WERI-Rb-1 (cell line): ENCODE measurements around the gene IFNL1.

ENCODE experiments used
- DNase-seq: peaks from one replicate; pipeline ENCODE4 v3.0.0-alpha.2; 2020
- H3K27ac ChIP-seq: fragments of 250-450 bp; sonication (Bioruptor Pico); 2 replicates; pipeline ENCODE4 v1.5.1; 2020; ENCODE audit warnings: mild to moderate bottlenecking, moderate library complexity
- H3K27me3 ChIP-seq: fragments of 250-450 bp; sonication (Bioruptor Pico); 2 replicates; pipeline ENCODE4 v1.5.1; 2021; ENCODE audit warnings: mild to moderate bottlenecking, low read depth, moderate library complexity; ENCODE audit not compliant: insufficient read depth, severe bottlenecking
- H3K36me3 ChIP-seq: fragments of 250-450 bp; sonication (Bioruptor Pico); 2 replicates; pipeline ENCODE4 v1.5.1; 2020; ENCODE audit warnings: mild to moderate bottlenecking, moderate library complexity
- H3K4me3 ChIP-seq: 2 replicates; pipeline ENCODE4 v1.5.1; 2011; ENCODE audit warnings: low read depth, mild to moderate bottlenecking, control low read depth, low read length
- H3K9me3 ChIP-seq: fragments of 250-450 bp; sonication (Bioruptor Pico); 2 replicates; pipeline ENCODE4 v1.5.1; 2021; ENCODE audit warnings: mild to moderate bottlenecking, moderate library complexity; ENCODE audit not compliant: severe bottlenecking
- CTCF ChIP-seq: IDR thresholded peaks from 2 replicates; pipeline ENCODE4 v1.5.1; 2011; ENCODE audit warnings: low read depth, mild to moderate bottlenecking, control low read depth, inconsistent platforms, low read length

Gene IFNL1

GRCh38 chr19:39318071-39318470 is 21.9 kb downstream of the IFNL1 start:
- H3K27ac ChIP-seq, result peak overlapping the region; percentile 94
- H3K36me3 ChIP-seq, result peaks cover 63% of the 10 kb centered on the region
- H3K4me3 ChIP-seq, result no peak overlapping the region
- no peak for TF ChIP-seq CTCF
- no peaks in the 10 kb centered on the region for H3K9me3 ChIP-seq
- H3K27me3 ChIP-seq, result no peaks in the 10 kb centered on the region
- no peak for DNase-seq

GRCh38 chr19:39318690-39319089 is 22.5 kb downstream of the IFNL1 start:
- Histone ChIP-seq H3K9me3 (no peaks in the 10 kb centered on the region), H3K36me3 (peaks cover 57% of the 10 kb centered on the region), H3K27me3 (no peaks in the 10 kb centered on the region), H3K27ac (peak overlapping the region; percentile 94), H3K4me3 (peak overlapping the region; percentile 87)
- no peak for TF ChIP-seq CTCF
- DNase-seq, result no peak

- Histone ChIP-seq H3K27me3 (no peaks in the 10 kb centered on the region), H3K9me3 (no peaks in the 10 kb centered on the region), H3K27ac (peak overlapping the region; percentile 94), H3K36me3 (peaks cover 51% of the 10 kb centered on the region), H3K4me3 (peak overlapping the region; percentile 87)
- TF ChIP-seq CTCF, result no peak
- DNase-seq, result no peak
Observed at GRCh38 chr19:39319098-39319891, 23.1 kb downstream of the IFNL1 start.

- Histone ChIP-seq H3K9me3 (no peaks in the 10 kb centered on the region), H3K4me3 (peak overlapping the region; percentile 87), H3K27me3 (no peaks in the 10 kb centered on the region), H3K36me3 (peaks cover 45% of the 10 kb centered on the region), H3K27ac (peak overlapping the region; percentile 94)
- peak; percentile 94 for DNase-seq
- TF ChIP-seq CTCF, result no peak
Observed at GRCh38 chr19:39319892-39320248, 23.7 kb downstream of the IFNL1 start.

GRCh38 chr19:39321117-39321831 is 25.1 kb downstream of the IFNL1 start:
- H3K36me3 ChIP-seq, result peaks cover 31% of the 10 kb centered on the region
- no peak for DNase-seq
- TF ChIP-seq CTCF, result no peak
- peak overlapping the region; percentile 23; the same call in 1 of the 2 replicates for H3K27ac ChIP-seq
- no peaks in the 10 kb centered on the region for H3K9me3 ChIP-seq
- H3K4me3 ChIP-seq, result peak overlapping the region; percentile 14; the same call in 1 of the 2 replicates
- H3K27me3 ChIP-seq, result no peaks in the 10 kb centered on the region
